Measurements from ENCODE around the gene GCC2.

- TF ChIP-seq POLR2A (IDR thresholded peaks at IDR 0.05) (no peak), CTCF (IDR thresholded peaks at IDR 0.05) (no peak)
These were observed 1.9 kb downstream of the GCC2 start for GRCh38 chr2:108450863-108451262.
